BLaER1 (cell line): ENCODE measurements around the gene SCO1.

Experiments
- H3K27ac ChIP-seq: shearing (Covaris generic); formaldehyde crosslinking; 2 replicates; pipeline ENCODE4 v1.8.1; 2022
- H3K27me3 ChIP-seq: shearing (Covaris generic); formaldehyde crosslinking; 2 replicates; pipeline ENCODE4 v1.8.1; 2022
- H3K36me3 ChIP-seq: shearing (Covaris generic); formaldehyde crosslinking; 2 replicates; pipeline ENCODE4 v1.8.1; 2022
- H3K4me1 ChIP-seq: shearing (Covaris generic); formaldehyde crosslinking; 2 replicates; pipeline ENCODE4 v1.8.1; 2022
- H3K4me2 ChIP-seq: shearing (Covaris generic); formaldehyde crosslinking; 2 replicates; pipeline ENCODE4 v1.8.1; 2022
- H3K4me3 ChIP-seq: shearing (Covaris generic); formaldehyde crosslinking; 2 replicates; pipeline ENCODE4 v1.8.1; 2022
- H3K9ac ChIP-seq: shearing (Covaris generic); formaldehyde crosslinking; 2 replicates; pipeline ENCODE4 v1.8.1; 2022
- H3K9me3 ChIP-seq: shearing (Covaris generic); formaldehyde crosslinking; 2 replicates; pipeline ENCODE4 v1.8.1; 2022
- H4K20me1 ChIP-seq: shearing (Covaris generic); formaldehyde crosslinking; 2 replicates; pipeline ENCODE4 v1.8.1; 2022
- Cebpa-rat ChIP-seq: shearing (Covaris generic); IDR thresholded peaks from 2 replicates; pipeline ENCODE4 v1.8.1; 2022

SCO1 gene

GRCh38 chr17:10657148-10657547, 40.2 kb downstream of the SCO1 start, which contains the start of gene MYH3:
Gene MYH3 (minus strand): TSS chr17:10657309. CDS start chr17:10655064, 2,245 bp downstream.
- Histone ChIP-seq H3K4me3 (no peak within 1 kb of the TSS), H3K4me1 (peaks cover 20% of the 10 kb centered on the region), H3K4me2 (no peak within 1 kb of the TSS), H4K20me1 (no peaks in the 10 kb centered on the region), H3K36me3 (no peaks in the 10 kb centered on the region), H3K9ac (no peak within 1 kb of the TSS), H3K9me3 (no peaks in the 10 kb centered on the region), H3K27ac (no peak within 1 kb of the TSS), H3K27me3 (no peaks in the 10 kb centered on the region)
- no peak for TF ChIP-seq Cebpa-rat

DNA sequence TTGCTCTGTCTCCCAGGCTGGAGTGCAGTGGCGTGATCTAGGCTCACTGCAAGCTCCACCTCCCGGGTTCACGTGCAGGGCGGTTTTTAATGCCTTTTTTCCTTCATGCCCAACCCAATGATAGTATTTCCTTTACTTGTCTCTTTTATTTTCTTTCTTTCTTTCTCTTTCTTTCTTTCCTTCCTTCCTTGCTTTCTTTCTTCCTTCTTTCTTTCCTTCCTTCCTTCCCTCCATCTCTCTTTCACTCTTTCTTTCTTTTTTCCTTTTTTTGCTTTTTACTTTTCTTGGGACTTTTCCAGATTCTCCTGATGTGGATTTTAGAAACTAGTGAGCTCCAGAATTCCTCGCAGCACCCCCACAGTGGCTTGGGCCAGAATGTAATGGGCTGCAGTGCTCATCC, 43.3 kb downstream of the SCO1 start:
- no peaks in the 10 kb centered on the region for H3K27me3 ChIP-seq
- peaks cover 9% of the 10 kb centered on the region for H3K4me1 ChIP-seq
- no peak overlapping the region for H3K27ac ChIP-seq
- H3K4me2 ChIP-seq, result no peak overlapping the region
- no peak for TF ChIP-seq Cebpa-rat
- H4K20me1 ChIP-seq, result no peaks in the 10 kb centered on the region
- H3K36me3 ChIP-seq, result no peaks in the 10 kb centered on the region
- H3K9me3 ChIP-seq, result no peaks in the 10 kb centered on the region
- H3K4me3 ChIP-seq, result no peak overlapping the region
- no peak overlapping the region for H3K9ac ChIP-seq

GRCh38 chr17:10652984-10653659, 44.2 kb downstream of the SCO1 start:
- Histone ChIP-seq H3K9ac (no peak overlapping the region), H4K20me1 (no peaks in the 10 kb centered on the region), H3K27me3 (no peaks in the 10 kb centered on the region), H3K36me3 (no peaks in the 10 kb centered on the region), H3K4me3 (no peak overlapping the region), H3K9me3 (no peaks in the 10 kb centered on the region), H3K4me2 (no peak overlapping the region), H3K4me1 (peaks cover 5% of the 10 kb centered on the region; the same call in 1 of the 2 replicates), H3K27ac (no peak overlapping the region)
- no peak for TF ChIP-seq Cebpa-rat

- no peaks in the 10 kb centered on the region for H4K20me1 ChIP-seq
- no peak overlapping the region for H3K4me3 ChIP-seq
- no peaks in the 10 kb centered on the region for H3K27me3 ChIP-seq
- H3K4me2 ChIP-seq, result no peak overlapping the region
- no peak for TF ChIP-seq Cebpa-rat
- peaks cover 1% of the 10 kb centered on the region; the same call in 1 of the 2 replicates for H3K4me1 ChIP-seq
- no peaks in the 10 kb centered on the region for H3K9me3 ChIP-seq
- no peaks in the 10 kb centered on the region for H3K36me3 ChIP-seq
- H3K27ac ChIP-seq, result no peak overlapping the region
- H3K9ac ChIP-seq, result no peak overlapping the region
These were observed 45.4 kb downstream of the SCO1 start for GRCh38 chr17:10651927-10652326.

GRCh38 chr17:10649602-10650001, 47.7 kb downstream of the SCO1 start:
- Histone ChIP-seq H3K27me3 (no peaks in the 10 kb centered on the region), H3K36me3 (no peaks in the 10 kb centered on the region), H3K4me3 (no peak overlapping the region), H4K20me1 (no peaks in the 10 kb centered on the region), H3K9ac (no peak overlapping the region), H3K27ac (no peak overlapping the region), H3K4me2 (no peak overlapping the region), H3K4me1 (no peaks in the 10 kb centered on the region), H3K9me3 (no peaks in the 10 kb centered on the region)
- TF ChIP-seq Cebpa-rat, result no peak

GRCh38 chr17:10648956-10649355, 48.4 kb downstream of the SCO1 start:
- TF ChIP-seq Cebpa-rat, result no peak
- H3K4me3 ChIP-seq, result no peak overlapping the region
- no peak overlapping the region for H3K4me2 ChIP-seq
- H4K20me1 ChIP-seq, result no peaks in the 10 kb centered on the region
- no peaks in the 10 kb centered on the region for H3K9me3 ChIP-seq
- no peaks in the 10 kb centered on the region for H3K27me3 ChIP-seq
- no peaks in the 10 kb centered on the region for H3K4me1 ChIP-seq
- no peak overlapping the region for H3K27ac ChIP-seq
- no peaks in the 10 kb centered on the region for H3K36me3 ChIP-seq
- no peak overlapping the region for H3K9ac ChIP-seq

DNA sequence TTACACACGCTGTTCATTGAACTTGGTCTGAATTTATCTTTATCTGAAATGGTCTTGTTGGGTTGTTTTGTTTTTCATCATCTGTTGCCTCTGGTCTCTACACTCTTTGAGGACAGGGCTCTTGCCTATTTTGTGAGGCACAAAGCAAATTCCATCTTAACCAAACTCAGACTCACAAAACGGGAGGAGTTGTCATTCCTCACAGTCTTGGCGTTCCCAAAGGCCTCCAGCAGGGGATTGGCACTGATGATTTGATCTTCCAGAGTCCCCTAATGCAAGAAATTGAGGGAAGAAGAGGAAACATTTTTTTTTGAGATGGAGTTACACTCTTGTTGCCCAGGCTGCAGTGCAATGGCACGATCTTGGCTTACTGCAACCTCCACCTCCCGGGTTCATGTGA, 49.0 kb downstream of the SCO1 start:
- H3K4me3 ChIP-seq, result no peak overlapping the region
- H3K27ac ChIP-seq, result no peak overlapping the region
- H3K27me3 ChIP-seq, result no peaks in the 10 kb centered on the region
- H3K36me3 ChIP-seq, result no peaks in the 10 kb centered on the region
- H3K9me3 ChIP-seq, result no peaks in the 10 kb centered on the region
- H3K4me1 ChIP-seq, result no peaks in the 10 kb centered on the region
- no peak overlapping the region for H3K4me2 ChIP-seq
- no peak for TF ChIP-seq Cebpa-rat
- H4K20me1 ChIP-seq, result no peaks in the 10 kb centered on the region
- no peak overlapping the region for H3K9ac ChIP-seq

- Histone ChIP-seq H3K4me1 (no peaks in the 10 kb centered on the region), H3K9me3 (no peaks in the 10 kb centered on the region), H3K9ac (no peak overlapping the region), H3K36me3 (no peaks in the 10 kb centered on the region), H3K27me3 (no peaks in the 10 kb centered on the region), H3K4me3 (no peak overlapping the region), H3K27ac (no peak overlapping the region), H4K20me1 (no peaks in the 10 kb centered on the region), H3K4me2 (no peak overlapping the region)
- TF ChIP-seq Cebpa-rat, result no peak
These were observed 50.8 kb downstream of the SCO1 start for GRCh38 chr17:10646392-10646990.

DNA sequence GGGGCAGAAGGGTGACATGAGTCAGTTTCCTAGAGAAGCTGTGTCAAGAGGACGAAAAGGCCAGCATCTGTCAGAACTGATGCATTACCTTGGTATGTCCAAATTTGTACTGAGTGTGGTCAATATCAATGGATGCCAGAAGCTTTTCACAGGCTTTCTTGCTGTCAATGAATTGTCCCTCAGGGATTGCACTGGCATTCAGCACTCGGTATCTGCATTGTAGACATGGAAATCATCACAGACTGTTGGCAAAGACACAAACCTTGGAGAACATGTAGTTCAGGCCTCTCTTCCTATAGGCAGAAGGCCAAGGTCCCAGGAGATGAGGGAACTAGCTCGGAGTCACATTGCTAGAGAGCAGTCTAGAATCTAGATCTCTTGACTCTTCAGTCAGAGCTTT, 56.9 kb downstream of the SCO1 start:
- Histone ChIP-seq H3K9ac (no peak overlapping the region), H3K4me3 (no peak overlapping the region), H3K27me3 (no peaks in the 10 kb centered on the region), H3K4me1 (peaks cover 6% of the 10 kb centered on the region; the same call in 1 of the 2 replicates), H3K4me2 (no peak overlapping the region), H3K9me3 (no peaks in the 10 kb centered on the region), H3K36me3 (peaks cover 24% of the 10 kb centered on the region; the same call in 1 of the 2 replicates), H4K20me1 (no peaks in the 10 kb centered on the region), H3K27ac (no peak overlapping the region)
- no peak for TF ChIP-seq Cebpa-rat

GRCh38 chr17:10638151-10638550, 59.2 kb downstream of the SCO1 start:
- Histone ChIP-seq H4K20me1 (no peaks in the 10 kb centered on the region), H3K9ac (no peak overlapping the region), H3K27me3 (no peaks in the 10 kb centered on the region), H3K4me2 (no peak overlapping the region), H3K9me3 (no peaks in the 10 kb centered on the region), H3K4me1 (peaks cover 24% of the 10 kb centered on the region), H3K27ac (no peak overlapping the region), H3K4me3 (no peak overlapping the region), H3K36me3 (peaks cover 29% of the 10 kb centered on the region; the same call in 1 of the 2 replicates)
- no peak for TF ChIP-seq Cebpa-rat
